ENCODE results near the gene FAM234B.

FAM234B gene

GRCh38 chr12:13044002-13044905, at the start of gene FAM234B:
Gene FAM234B (plus strand): TSS chr12:13044381. CDS start chr12:13044404, 23 bp downstream.
- H3K9me3 ChIP-seq (ENCODE audit: control insufficient read depth, low read depth, low read length), result no peaks in the 10 kb centered on the region
- H3K4me3 ChIP-seq (ENCODE audit: low read length), result peak within 1 kb of the TSS; percentile 79
- H3K27me3 ChIP-seq (ENCODE audit: control insufficient read depth, insufficient read depth, low read length), result peaks cover 7% of the 10 kb centered on the region
- no peaks in the 10 kb centered on the region for H3K36me3 ChIP-seq (ENCODE audit: control insufficient read depth, low read depth, low read length)
- peaks cover 5% of the 10 kb centered on the region for H3K4me1 ChIP-seq (ENCODE audit: control insufficient read depth, low read depth, low read length)
- peak within 1 kb of the TSS; percentile 50 for H3K9ac ChIP-seq (ENCODE audit: low read length)
- no peak within 1 kb of the TSS for H3K27ac ChIP-seq (ENCODE audit: low read length)

- H3K9me3 ChIP-seq (ENCODE audit: control insufficient read depth, low read depth, low read length), result no peaks in the 10 kb centered on the region
- H3K27me3 ChIP-seq (ENCODE audit: control insufficient read depth, insufficient read depth, low read length), result peaks cover 9% of the 10 kb centered on the region
- no peak overlapping the region for H3K27ac ChIP-seq (ENCODE audit: low read length)
- no peak overlapping the region for H3K9ac ChIP-seq (ENCODE audit: low read length)
- no peaks in the 10 kb centered on the region for H3K36me3 ChIP-seq (ENCODE audit: control insufficient read depth, low read depth, low read length)
- H3K4me1 ChIP-seq (ENCODE audit: control insufficient read depth, low read depth, low read length), result peaks cover 29% of the 10 kb centered on the region
- H3K4me3 ChIP-seq (ENCODE audit: low read length), result no peak overlapping the region
These were observed 49.1 kb upstream of the FAM234B start for GRCh38 chr12:12995088-12995487.

- Histone ChIP-seq H3K27ac (ENCODE audit: low read length) (no peak overlapping the region), H3K36me3 (ENCODE audit: control insufficient read depth, low read depth, low read length) (no peaks in the 10 kb centered on the region), H3K4me3 (ENCODE audit: low read length) (no peak overlapping the region), H3K9ac (ENCODE audit: low read length) (no peak overlapping the region), H3K9me3 (ENCODE audit: control insufficient read depth, low read depth, low read length) (no peaks in the 10 kb centered on the region), H3K27me3 (ENCODE audit: control insufficient read depth, insufficient read depth, low read length) (peaks cover 9% of the 10 kb centered on the region), H3K4me1 (ENCODE audit: control insufficient read depth, low read depth, low read length) (peaks cover 18% of the 10 kb centered on the region)
These were observed 48.0 kb upstream of the FAM234B start for GRCh38 chr12:12996209-12996608.

GRCh38 chr12:12997156-12997555, 47.0 kb upstream of the FAM234B start:
- H3K27me3 ChIP-seq (ENCODE audit: control insufficient read depth, insufficient read depth, low read length), result peaks cover 15% of the 10 kb centered on the region
- no peak overlapping the region for H3K4me3 ChIP-seq (ENCODE audit: low read length)
- no peaks in the 10 kb centered on the region for H3K36me3 ChIP-seq (ENCODE audit: control insufficient read depth, low read depth, low read length)
- no peak overlapping the region for H3K27ac ChIP-seq (ENCODE audit: low read length)
- H3K9me3 ChIP-seq (ENCODE audit: control insufficient read depth, low read depth, low read length), result no peaks in the 10 kb centered on the region
- peaks cover 11% of the 10 kb centered on the region for H3K4me1 ChIP-seq (ENCODE audit: control insufficient read depth, low read depth, low read length)
- no peak overlapping the region for H3K9ac ChIP-seq (ENCODE audit: low read length)

GRCh38 chr12:12997734-12998133, 46.4 kb upstream of the FAM234B start:
- H3K4me1 ChIP-seq (ENCODE audit: control insufficient read depth, low read depth, low read length), result peaks cover 5% of the 10 kb centered on the region
- H3K27me3 ChIP-seq (ENCODE audit: control insufficient read depth, insufficient read depth, low read length), result peaks cover 21% of the 10 kb centered on the region
- no peak overlapping the region for H3K9ac ChIP-seq (ENCODE audit: low read length)
- H3K9me3 ChIP-seq (ENCODE audit: control insufficient read depth, low read depth, low read length), result no peaks in the 10 kb centered on the region
- no peak overlapping the region for H3K27ac ChIP-seq (ENCODE audit: low read length)
- no peak overlapping the region for H3K4me3 ChIP-seq (ENCODE audit: low read length)
- no peaks in the 10 kb centered on the region for H3K36me3 ChIP-seq (ENCODE audit: control insufficient read depth, low read depth, low read length)

GRCh38 chr12:12998248-12998647, 45.9 kb upstream of the FAM234B start:
- H3K9ac ChIP-seq (ENCODE audit: low read length), result no peak overlapping the region
- no peak overlapping the region for H3K4me3 ChIP-seq (ENCODE audit: low read length)
- H3K27me3 ChIP-seq (ENCODE audit: control insufficient read depth, insufficient read depth, low read length), result peaks cover 25% of the 10 kb centered on the region

GRCh38 chr12:12999271-12999958, 44.8 kb upstream of the FAM234B start:
- no peaks in the 10 kb centered on the region for H3K36me3 ChIP-seq (ENCODE audit: control insufficient read depth, low read depth, low read length)
- H3K4me3 ChIP-seq (ENCODE audit: low read length), result peak overlapping the region; percentile 81
- peaks cover 25% of the 10 kb centered on the region for H3K27me3 ChIP-seq (ENCODE audit: control insufficient read depth, insufficient read depth, low read length)
- H3K4me1 ChIP-seq (ENCODE audit: control insufficient read depth, low read depth, low read length), result peaks cover 7% of the 10 kb centered on the region
- H3K27ac ChIP-seq (ENCODE audit: low read length), result no peak overlapping the region
- H3K9ac ChIP-seq (ENCODE audit: low read length), result peak overlapping the region; percentile 59
- no peaks in the 10 kb centered on the region for H3K9me3 ChIP-seq (ENCODE audit: control insufficient read depth, low read depth, low read length)

More at GRCh38 chr12:12998248-12998647, 45.9 kb upstream of the FAM234B start:
- Histone ChIP-seq H3K9me3 (ENCODE audit: control insufficient read depth, low read depth, low read length) (no peaks in the 10 kb centered on the region), H3K4me1 (ENCODE audit: control insufficient read depth, low read depth, low read length) (peaks cover 5% of the 10 kb centered on the region), H3K27ac (ENCODE audit: low read length) (no peak overlapping the region), H3K36me3 (ENCODE audit: control insufficient read depth, low read depth, low read length) (no peaks in the 10 kb centered on the region)

GRCh38 chr12:12999959-13000615, 44.1 kb upstream of the FAM234B start, which contains the start of gene HEBP1:
Gene HEBP1 (minus strand): TSS chr12:13000265. CDS start chr12:13000114, 151 bp downstream.
- H3K9me3 ChIP-seq (ENCODE audit: control insufficient read depth, low read depth, low read length), result no peaks in the 10 kb centered on the region
- peaks cover 7% of the 10 kb centered on the region for H3K4me1 ChIP-seq (ENCODE audit: control insufficient read depth, low read depth, low read length)
- no peaks in the 10 kb centered on the region for H3K36me3 ChIP-seq (ENCODE audit: control insufficient read depth, low read depth, low read length)
- peak within 1 kb of the TSS; percentile 83 for H3K4me3 ChIP-seq (ENCODE audit: low read length)
- peak within 1 kb of the TSS; percentile 65 for H3K9ac ChIP-seq (ENCODE audit: low read length)
- H3K27ac ChIP-seq (ENCODE audit: low read length), result no peak within 1 kb of the TSS
- H3K27me3 ChIP-seq (ENCODE audit: control insufficient read depth, insufficient read depth, low read length), result peaks cover 25% of the 10 kb centered on the region

- Histone ChIP-seq H3K4me3 (ENCODE audit: low read length) (peak overlapping the region; percentile 83), H3K27me3 (ENCODE audit: control insufficient read depth, insufficient read depth, low read length) (peaks cover 25% of the 10 kb centered on the region), H3K9me3 (ENCODE audit: control insufficient read depth, low read depth, low read length) (no peaks in the 10 kb centered on the region), H3K9ac (ENCODE audit: low read length) (peak overlapping the region; percentile 65), H3K27ac (ENCODE audit: low read length) (no peak overlapping the region), H3K36me3 (ENCODE audit: control insufficient read depth, low read depth, low read length) (no peaks in the 10 kb centered on the region), H3K4me1 (ENCODE audit: control insufficient read depth, low read depth, low read length) (peaks cover 11% of the 10 kb centered on the region)
These were observed 43.6 kb upstream of the FAM234B start for GRCh38 chr12:13000616-13000924.

GRCh38 chr12:13000925-13001774, 43.0 kb upstream of the FAM234B start:
- Histone ChIP-seq H3K27ac (ENCODE audit: low read length) (no peak overlapping the region), H3K9ac (ENCODE audit: low read length) (peak overlapping the region; percentile 65), H3K36me3 (ENCODE audit: control insufficient read depth, low read depth, low read length) (no peaks in the 10 kb centered on the region), H3K4me1 (ENCODE audit: control insufficient read depth, low read depth, low read length) (peaks cover 17% of the 10 kb centered on the region), H3K9me3 (ENCODE audit: control insufficient read depth, low read depth, low read length) (no peaks in the 10 kb centered on the region), H3K4me3 (ENCODE audit: low read length) (peak overlapping the region; percentile 83), H3K27me3 (ENCODE audit: control insufficient read depth, insufficient read depth, low read length) (peaks cover 25% of the 10 kb centered on the region)

GRCh38 chr12:13001775-13002040, 42.5 kb upstream of the FAM234B start:
- Histone ChIP-seq H3K9ac (ENCODE audit: low read length) (no peak overlapping the region), H3K27ac (ENCODE audit: low read length) (no peak overlapping the region), H3K4me3 (ENCODE audit: low read length) (peak overlapping the region; percentile 83)

More at GRCh38 chr12:13001775-13002040, 42.5 kb upstream of the FAM234B start:
- peaks cover 20% of the 10 kb centered on the region for H3K4me1 ChIP-seq (ENCODE audit: control insufficient read depth, low read depth, low read length)
- H3K9me3 ChIP-seq (ENCODE audit: control insufficient read depth, low read depth, low read length), result no peaks in the 10 kb centered on the region
- H3K27me3 ChIP-seq (ENCODE audit: control insufficient read depth, insufficient read depth, low read length), result peaks cover 25% of the 10 kb centered on the region
- H3K36me3 ChIP-seq (ENCODE audit: control insufficient read depth, low read depth, low read length), result no peaks in the 10 kb centered on the region
